BE2C (cell line): ENCODE results near the gene MARCHF3.

Experiments
- DNase-seq: peaks from one replicate; pipeline ENCODE4 v3.0.0-alpha.2; 2020
- H3K27me3 ChIP-seq: fragments of 250-450 bp; sonication (Bioruptor Pico); 2 replicates; pipeline ENCODE4 v1.5.1; 2020; ENCODE audit warnings: mild to moderate bottlenecking
- H3K36me3 ChIP-seq: fragments of 250-450 bp; sonication (Bioruptor Pico); 2 replicates; pipeline ENCODE4 v1.5.1; 2020; ENCODE audit warnings: mild to moderate bottlenecking
- H3K4me1 ChIP-seq: fragments of 250-450 bp; sonication (Bioruptor Pico); 2 replicates; pipeline ENCODE4 v1.5.1; 2020
- H3K4me3 ChIP-seq: 2 replicates; pipeline ENCODE4 v1.5.1; 2011; ENCODE audit warnings: low read depth, low read length
- H3K9me3 ChIP-seq: fragments of 250-450 bp; sonication (Bioruptor Pico); 2 replicates; pipeline ENCODE4 v1.5.1; 2020
- CTCF ChIP-seq: IDR thresholded peaks from 2 replicates; pipeline ENCODE4 v1.5.1; 2012; ENCODE audit warnings: mild to moderate bottlenecking, low read depth, low read length

Gene MARCHF3

GRCh38 chr5:127072861-127073846 lies 42.8 kb upstream of the MARCHF3 start, which contains the start of gene C5orf63:
Gene C5orf63 (minus strand): TSS chr5:127073502. CDS start chr5:127058995, 14,507 bp downstream.
- no peaks in the 10 kb centered on the region for H3K4me1 ChIP-seq
- peak within 1 kb of the TSS; percentile 85 for H3K4me3 ChIP-seq
- peak; percentile 77 for DNase-seq
- H3K27me3 ChIP-seq, result no peaks in the 10 kb centered on the region
- H3K36me3 ChIP-seq, result no peaks in the 10 kb centered on the region
- no peaks in the 10 kb centered on the region for H3K9me3 ChIP-seq
- TF ChIP-seq CTCF, result peak; percentile 24; the same call in 1 of the 2 replicates

GRCh38 chr5:127070243-127070642 lies 39.9 kb upstream of the MARCHF3 start:
- Histone ChIP-seq H3K9me3 (no peaks in the 10 kb centered on the region), H3K4me3 (no peak overlapping the region), H3K4me1 (no peaks in the 10 kb centered on the region), H3K36me3 (no peaks in the 10 kb centered on the region), H3K27me3 (no peaks in the 10 kb centered on the region)
- DNase-seq, result no peak
- TF ChIP-seq CTCF, result no peak

GRCh38 chr5:127068493-127069214 lies 38.3 kb upstream of the MARCHF3 start:
- no peak for DNase-seq
- Histone ChIP-seq H3K9me3 (no peaks in the 10 kb centered on the region), H3K27me3 (no peaks in the 10 kb centered on the region), H3K4me3 (no peak overlapping the region), H3K36me3 (no peaks in the 10 kb centered on the region), H3K4me1 (no peaks in the 10 kb centered on the region)
- no peak for TF ChIP-seq CTCF

- Histone ChIP-seq H3K9me3 (no peaks in the 10 kb centered on the region), H3K27me3 (no peaks in the 10 kb centered on the region), H3K4me3 (no peak overlapping the region), H3K36me3 (no peaks in the 10 kb centered on the region), H3K4me1 (no peaks in the 10 kb centered on the region)
- TF ChIP-seq CTCF, result no peak
- DNase-seq, result no peak
Measured at GRCh38 chr5:127066721-127067120, 36.4 kb upstream of the MARCHF3 start.

GRCh38 chr5:127064253-127064840 lies 34.0 kb upstream of the MARCHF3 start:
- Histone ChIP-seq H3K9me3 (no peaks in the 10 kb centered on the region), H3K36me3 (no peaks in the 10 kb centered on the region), H3K4me1 (no peaks in the 10 kb centered on the region), H3K4me3 (no peak overlapping the region), H3K27me3 (no peaks in the 10 kb centered on the region)
- DNase-seq, result no peak
- TF ChIP-seq CTCF, result no peak
